Activated CD4-positive, alpha-beta T cell treated with anti-CD3 and anti-CD28 coated beads, Interleukin-2, amount 50 U/mL, for 48 hours (primary cell): ENCODE data around the gene GPR83.
"Not testable (repeated sequence)": the region's sequence is repeated elsewhere in the genome, so short reads cannot be mapped to it uniquely, and the experiment has no call there.

Experiments
- DNase-seq, 2 experiments: peaks; one replicate each; pipeline ENCODE4 v3.0.0-alpha.2; 2020

GPR83 gene

GRCh38 chr11:94400839-94401772 is at the start of gene GPR83:
Gene GPR83, minus strand, starts transcription at chr11:94401419. Its CDS starts 172 bp downstream, at chr11:94401247.
- DNase-seq, result no peak

GRCh38 chr11:94450048-94450447 is 48.8 kb upstream of the GPR83 start:
- no peak for DNase-seq

- DNase-seq, result no peak
These were observed 48.2 kb upstream of the GPR83 start for GRCh38 chr11:94449437-94449836.

GRCh38 chr11:94449029-94449428 is 47.8 kb upstream of the GPR83 start:
- DNase-seq, result no peak

- no peak for DNase-seq
These were observed 45.9 kb upstream of the GPR83 start for GRCh38 chr11:94447149-94447548.

- DNase-seq, result no peak
These were observed 44.4 kb upstream of the GPR83 start for GRCh38 chr11:94445641-94446040.

GRCh38 chr11:94433049-94433448 is 31.8 kb upstream of the GPR83 start:
- no peak for DNase-seq

GRCh38 chr11:94424662-94425061 is 23.4 kb upstream of the GPR83 start:
- no peak for DNase-seq

GRCh38 chr11:94424011-94424410 is 22.8 kb upstream of the GPR83 start:
- no peak for DNase-seq

GRCh38 chr11:94423507-94423906 is 22.3 kb upstream of the GPR83 start:
- DNase-seq, result no peak

- no peak for DNase-seq
These were observed 17.0 kb upstream of the GPR83 start for GRCh38 chr11:94418123-94418765.

- no peak for DNase-seq
These were observed 16.3 kb upstream of the GPR83 start for GRCh38 chr11:94417386-94417987.

GRCh38 chr11:94405062-94405833 is 4.0 kb upstream of the GPR83 start:
- no peak for DNase-seq

GRCh38 chr11:94402355-94402754 is 1.1 kb upstream of the GPR83 start:
- DNase-seq, result no peak

GRCh38 chr11:94401773-94402265 is 600 bp upstream of the GPR83 start:
- no peak for DNase-seq

GRCh38 chr11:94400457-94400838 is 771 bp downstream of the GPR83 start:
- no peak for DNase-seq

GRCh38 chr11:94400050-94400449 is 1.2 kb downstream of the GPR83 start:
- DNase-seq, result no peak

- DNase-seq, result no peak
These were observed 3.1 kb downstream of the GPR83 start for GRCh38 chr11:94398101-94398500.

GRCh38 chr11:94396282-94396681 is 4.9 kb downstream of the GPR83 start:
- no peak for DNase-seq

GRCh38 chr11:94391937-94392336 is 9.3 kb downstream of the GPR83 start:
- DNase-seq, result not testable (repeated sequence)

GRCh38 chr11:94379613-94380012 is 21.6 kb downstream of the GPR83 start:
- no peak for DNase-seq

GRCh38 chr11:94376841-94377240 is 24.4 kb downstream of the GPR83 start:
- DNase-seq, result no peak

- not testable (repeated sequence) for DNase-seq
These were observed 30.6 kb downstream of the GPR83 start for GRCh38 chr11:94370576-94370975.
